ENCODE data around the gene CELSR1.

GRCh38 chr22:46518038-46518437 lies 19.4 kb downstream of the CELSR1 start:
- TF ChIP-seq TCF7L2 (IDR thresholded peaks at IDR 0.05; ENCODE audit: low read depth, low read length) (no peak), POLR2AphosphoS5 (IDR thresholded peaks at IDR 0.05; ENCODE audit: low read depth, low read length) (no peak)
- TF ChIP-seq, protein P1, sequence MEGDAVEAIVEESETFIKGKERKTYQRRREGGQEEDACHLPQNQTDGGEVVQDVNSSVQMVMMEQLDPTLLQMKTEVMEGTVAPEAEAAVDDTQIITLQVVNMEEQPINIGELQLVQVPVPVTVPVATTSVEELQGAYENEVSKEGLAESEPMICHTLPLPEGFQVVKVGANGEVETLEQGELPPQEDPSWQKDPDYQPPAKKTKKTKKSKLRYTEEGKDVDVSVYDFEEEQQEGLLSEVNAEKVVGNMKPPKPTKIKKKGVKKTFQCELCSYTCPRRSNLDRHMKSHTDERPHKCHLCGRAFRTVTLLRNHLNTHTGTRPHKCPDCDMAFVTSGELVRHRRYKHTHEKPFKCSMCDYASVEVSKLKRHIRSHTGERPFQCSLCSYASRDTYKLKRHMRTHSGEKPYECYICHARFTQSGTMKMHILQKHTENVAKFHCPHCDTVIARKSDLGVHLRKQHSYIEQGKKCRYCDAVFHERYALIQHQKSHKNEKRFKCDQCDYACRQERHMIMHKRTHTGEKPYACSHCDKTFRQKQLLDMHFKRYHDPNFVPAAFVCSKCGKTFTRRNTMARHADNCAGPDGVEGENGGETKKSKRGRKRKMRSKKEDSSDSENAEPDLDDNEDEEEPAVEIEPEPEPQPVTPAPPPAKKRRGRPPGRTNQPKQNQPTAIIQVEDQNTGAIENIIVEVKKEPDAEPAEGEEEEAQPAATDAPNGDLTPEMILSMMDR (IDR thresholded peaks at IDR 0.05), result no peak
